ENCODE measurements around the gene ZBTB42.
A peak's percentile ranks its signal among the peaks of the same experiment; 100 is the strongest.

ZBTB42 gene

GRCh38 chr14:104783484-104784217 lies 17.2 kb upstream of the ZBTB42 start:
- no peak for DNase-seq

GRCh38 chr14:104784218-104784568 lies 16.7 kb upstream of the ZBTB42 start:
- DNase-seq: no peak

- no peak for DNase-seq
These were observed 15.8 kb upstream of the ZBTB42 start for GRCh38 chr14:104784846-104785707.

GRCh38 chr14:104785708-104786080 lies 15.2 kb upstream of the ZBTB42 start:
- DNase-seq: no peak

GRCh38 chr14:104786091-104786586 lies 14.8 kb upstream of the ZBTB42 start:
- no peak for DNase-seq

- DNase-seq: no peak
These were observed 13.9 kb upstream of the ZBTB42 start for GRCh38 chr14:104786726-104787675.

- no peak for DNase-seq
These were observed 13.2 kb upstream of the ZBTB42 start for GRCh38 chr14:104787736-104788135.

GRCh38 chr14:104788161-104788818 lies 12.6 kb upstream of the ZBTB42 start:
- no peak for DNase-seq

- DNase-seq: no peak
These were observed 11.8 kb upstream of the ZBTB42 start for GRCh38 chr14:104788873-104789663.

GRCh38 chr14:104789752-104790743 lies 10.9 kb upstream of the ZBTB42 start:
- DNase-seq: no peak

- DNase-seq: no peak
These were observed 9.5 kb upstream of the ZBTB42 start for GRCh38 chr14:104791425-104791824.

GRCh38 chr14:104792101-104792884 lies 8.6 kb upstream of the ZBTB42 start:
- no peak for DNase-seq

GRCh38 chr14:104792945-104793702 lies 7.8 kb upstream of the ZBTB42 start:
- DNase-seq: no peak

GRCh38 chr14:104793703-104793959 lies 7.3 kb upstream of the ZBTB42 start:
- DNase-seq: no peak

GRCh38 chr14:104794099-104794498 lies 6.8 kb upstream of the ZBTB42 start:
- peak; percentile 83 for DNase-seq

- no peak for DNase-seq
These were observed 6.3 kb upstream of the ZBTB42 start for GRCh38 chr14:104794631-104794992.

- DNase-seq: peak; percentile 40
These were observed 5.7 kb upstream of the ZBTB42 start, which contains the start of gene AKT1 for GRCh38 chr14:104794993-104795780. Gene AKT1 (minus strand): TSS chr14:104795748. CDS start chr14:104792643, 3,105 bp downstream.

All from stimulated activated CD8-positive, alpha-beta memory T cell treated with anti-CD3 and anti-CD28 coated beads, Interleukin-4, amount 100 ng/mL, for 48 hours (primary cell).